NCI-H1105 (cell line): ENCODE measurements around the gene FAM25G.

Experiments used
- DNase-seq: peaks from one replicate; lab custom pipeline; 2025; lab: John Stamatoyannopoulos, UW

The FAM25G gene

GRCh38 chr10:47449102-47449978 is 42.2 kb downstream of the FAM25G start:
- DNase-seq, result no peak

DNA sequence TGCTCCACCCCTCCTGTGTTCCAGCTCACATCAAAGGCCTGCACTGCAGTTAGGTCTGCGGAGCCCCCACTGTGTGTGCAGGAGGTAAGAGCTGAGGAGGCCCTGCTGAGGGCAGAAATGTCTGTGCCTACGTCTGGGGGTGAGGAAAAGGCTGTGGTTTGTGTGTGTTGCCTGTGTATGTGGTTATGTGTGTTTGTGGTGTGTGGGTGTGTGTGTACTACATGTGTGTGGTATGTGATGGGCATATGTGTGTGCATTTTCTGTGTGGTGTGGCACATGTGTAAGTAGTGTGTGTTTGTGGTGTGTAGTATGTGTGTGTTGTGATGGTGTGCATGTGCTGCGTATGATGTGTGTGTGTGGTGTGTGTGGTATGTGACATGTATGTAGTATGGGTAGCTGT is 43.8 kb downstream of the FAM25G start:
- no peak for DNase-seq

DNA sequence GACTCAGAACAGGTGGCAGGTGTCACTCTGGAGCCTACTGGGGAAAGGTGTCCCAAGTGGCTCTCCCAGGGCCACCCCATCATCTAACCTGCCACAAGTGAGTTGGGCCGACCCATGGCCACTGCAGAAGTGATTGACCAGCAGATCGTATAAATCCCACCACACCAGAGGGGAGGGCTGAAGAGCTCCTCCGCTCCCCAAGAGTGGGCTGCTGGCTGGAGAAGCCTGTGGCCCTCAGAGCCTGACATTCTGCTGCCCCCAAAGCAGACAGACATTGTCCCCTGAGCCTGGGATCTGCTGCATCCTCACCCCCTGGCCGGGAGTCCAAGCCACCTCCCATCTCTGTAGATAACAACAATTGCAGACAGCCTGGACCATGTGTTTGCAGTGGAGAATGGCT is 44.3 kb downstream of the FAM25G start:
- DNase-seq, result no peak

DNA sequence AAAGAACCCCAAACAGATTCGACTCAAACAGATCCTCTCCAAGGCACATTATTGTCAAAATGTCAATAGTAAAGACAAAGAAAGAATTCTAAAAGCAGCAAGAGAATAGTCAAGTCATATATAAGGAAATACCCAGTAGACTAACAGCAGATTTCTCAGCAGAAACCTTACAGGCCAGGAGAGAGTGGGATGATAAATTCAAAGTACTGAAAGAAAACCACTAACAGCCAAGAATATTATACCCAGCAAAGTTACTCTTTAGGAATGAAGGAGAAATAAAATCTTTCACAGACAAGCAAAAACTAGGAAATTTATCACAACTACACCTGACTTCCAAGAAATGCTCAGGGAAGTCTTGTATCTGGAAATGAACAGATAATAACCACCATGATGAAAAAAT is 45.8 kb downstream of the FAM25G start:
- no peak for DNase-seq

GRCh38 chr10:47444047-47444446 is 47.5 kb downstream of the FAM25G start:
- no peak for DNase-seq

- no peak for DNase-seq
Measured at GRCh38 chr10:47443145-47443544, 48.4 kb downstream of the FAM25G start.

DNA sequence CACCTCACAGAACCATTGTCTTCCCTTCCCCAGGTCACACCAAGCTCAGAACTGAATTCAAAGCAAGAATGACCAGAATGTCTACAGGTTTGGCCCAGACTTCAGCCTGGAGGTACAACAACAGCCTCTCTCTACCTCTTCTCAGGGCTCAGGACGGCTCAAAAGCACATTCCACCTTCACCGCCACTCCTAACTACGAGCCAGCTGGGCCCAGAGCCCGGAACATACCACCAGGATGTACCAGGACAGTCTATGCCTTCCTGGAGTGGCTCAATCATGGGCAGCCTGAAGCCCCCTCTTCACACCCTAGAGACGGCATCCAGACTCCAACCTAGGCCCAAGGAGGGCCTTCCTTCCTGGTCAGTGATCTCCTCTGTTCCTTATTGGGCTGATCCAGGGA is 49.1 kb downstream of the FAM25G start:
- DNase-seq, result no peak

DNA sequence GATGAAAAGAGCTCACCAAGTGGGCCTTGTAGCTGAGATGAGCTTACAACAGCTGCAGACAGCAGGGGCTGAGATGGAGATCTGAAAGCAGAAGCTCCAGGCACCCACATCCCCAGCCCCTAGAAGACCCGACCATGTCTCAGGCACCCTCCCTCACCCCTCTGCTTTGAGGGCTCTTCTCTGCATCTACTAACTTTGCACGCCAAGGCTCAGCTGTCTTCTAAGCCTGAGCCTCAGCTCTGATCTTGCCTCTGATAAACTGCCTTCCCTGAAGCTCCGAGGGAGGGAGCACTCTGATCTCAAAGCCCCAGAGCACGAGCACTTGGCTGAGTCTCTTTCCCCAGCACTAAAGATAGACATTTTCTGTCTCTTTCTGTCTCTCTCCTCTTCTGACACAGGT is 49.6 kb downstream of the FAM25G start:
- no peak for DNase-seq

GRCh38 chr10:47440207-47440606 is 51.3 kb downstream of the FAM25G start:
- no peak for DNase-seq

GRCh38 chr10:47438857-47439474 is 52.5 kb downstream of the FAM25G start:
- no peak for DNase-seq
